Body of pancreas (tissue), 4 donors: ENCODE results near the gene RAB17. TPM values are rescaled to one million over a fixed set of nuclear protein-coding genes. Genes with fewer than 3 reads are reported as not detected.

Source experiments
- ATAC-seq: fragments of 150-250 bp; one replicate; pipeline ENCODE4 v1.9.1; 2016
- DNase-seq, 4 donors: peaks; one replicate each; pipeline ENCODE4 v3.0.0-alpha.2; 2019
- H3K27ac ChIP-seq, 4 donors: fragments of 200-600 bp; sonication (generic); 1 replicate in 3 of 4; 2 replicates in 1 of 4; pipeline versions ENCODE4 v1.5.1 to v1.6.1; 2016 to 2019; ENCODE audit warnings: mild to moderate bottlenecking in 1 of 4, mixed read lengths in 1 of 4, moderate library complexity in 1 of 4
- H3K27me3 ChIP-seq, 2 donors: fragments of 200-600 bp; sonication (generic); one replicate each; pipeline ENCODE4 v1.6.0; 2016; ENCODE audit warnings: mild to moderate bottlenecking in 1 of 2
- H3K36me3 ChIP-seq, 2 donors: fragments of 200-600 bp; sonication (generic); replicated peaks in 1 of 2; 2 replicates each; pipeline ENCODE4 v1.5.1; 2016; ENCODE audit warnings: low read depth in 2 of 2; ENCODE audit not compliant: insufficient read depth in 1 of 2
- H3K4me1 ChIP-seq: fragments of 200-600 bp; sonication (generic); one replicate; pipeline ENCODE4 v1.6.0; 2016
- H3K4me3 ChIP-seq, 2 donors: fragments of 200-600 bp; sonication (generic); 1 replicate in 1 of 2; 2 replicates in 1 of 2; pipeline ENCODE4 v1.5.1; 2016 to 2019
- H3K9me3 ChIP-seq, 3 donors: fragments of 200-600 bp; sonication (generic); 1 replicate in 2 of 3; 2 replicates in 1 of 3; pipeline ENCODE4 v1.5.1; 2016
- POLR2A ChIP-seq, 3 donors: fragments of 450-650 bp; IDR thresholded peaks; one replicate each; pipeline ENCODE4 v1.6.1; 2016; ENCODE audit warnings: antibody characterized with exemption in 3 of 3, mild to moderate bottlenecking in 2 of 3
- WGBS, 2 donors: methylation state at CpG; one replicate each; pipeline ENCODE4 v1.1.5; 2017; 5-methylcytosine and 5-hydroxymethylcytosine counted together
- intact Hi-C: fragments of 100-400 bp; cut with DNase I; formaldehyde crosslinking; loops from one replicate; pipeline ENCODE4 v1.15.1; 2023
- total RNA-seq, 2 donors: library from RNA; depleted of rRNA; stranded (reverse); fragments of >200 nt; gene quantifications; one replicate each; pipeline ENCODE4 v1.1.0, GENCODE V29; 2016
- TF ChIP-seq, protein P1 (sequence below), 7 experiments: fragments of 450-650 bp in 4 of 7; fragments of 200-600 bp in 3 of 7; sonication (generic) in 3 of 7; IDR thresholded peaks; one replicate each; pipeline ENCODE4 v1.5.1; 2016 to 2019; ENCODE audit warnings: antibody characterized with exemption in 7 of 7

The RAB17 gene
- total RNA-seq, 2 donors from 2014 or later: 35.3 to 38.9 TPM

DNA sequence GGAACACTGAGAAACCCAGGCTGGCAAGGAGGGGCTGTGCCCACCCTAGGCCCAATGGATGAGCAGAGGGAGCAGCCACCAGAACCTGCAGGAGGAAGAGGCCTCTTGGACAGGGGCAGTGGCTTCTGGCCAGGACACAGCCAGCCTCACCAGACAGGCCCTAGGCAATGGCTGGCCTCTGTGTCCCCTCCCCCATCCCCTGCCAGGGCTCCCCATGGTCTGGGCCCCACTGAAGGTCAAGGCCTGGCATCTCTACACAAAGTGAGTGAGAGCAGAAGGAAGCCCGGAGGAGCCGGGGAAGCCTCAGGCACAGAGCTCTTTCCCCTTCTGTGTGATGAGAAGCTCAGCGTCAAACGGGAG lies 17.8 kb downstream of the RAB17 start:
- no peaks in the 10 kb centered on the region for H3K9me3 ChIP-seq
- H3K4me3 ChIP-seq: no peak overlapping the region
- intact Hi-C loops: loop anchor here (5.0 kb wide), 1 partner anchor 100 kb away; no protein-coding TSS in a partner anchor
- no peaks in the 10 kb centered on the region for H3K36me3 ChIP-seq
- 51 to 70% methylated on average over 3 to 4 of the region's 4 CpGs for WGBS, 2 donors
- peaks cover 13% of the 10 kb centered on the region for H3K4me1 ChIP-seq
- TF ChIP-seq POLR2A (IDR thresholded peaks at IDR 0.05): no peak
- TF ChIP-seq, protein P1, sequence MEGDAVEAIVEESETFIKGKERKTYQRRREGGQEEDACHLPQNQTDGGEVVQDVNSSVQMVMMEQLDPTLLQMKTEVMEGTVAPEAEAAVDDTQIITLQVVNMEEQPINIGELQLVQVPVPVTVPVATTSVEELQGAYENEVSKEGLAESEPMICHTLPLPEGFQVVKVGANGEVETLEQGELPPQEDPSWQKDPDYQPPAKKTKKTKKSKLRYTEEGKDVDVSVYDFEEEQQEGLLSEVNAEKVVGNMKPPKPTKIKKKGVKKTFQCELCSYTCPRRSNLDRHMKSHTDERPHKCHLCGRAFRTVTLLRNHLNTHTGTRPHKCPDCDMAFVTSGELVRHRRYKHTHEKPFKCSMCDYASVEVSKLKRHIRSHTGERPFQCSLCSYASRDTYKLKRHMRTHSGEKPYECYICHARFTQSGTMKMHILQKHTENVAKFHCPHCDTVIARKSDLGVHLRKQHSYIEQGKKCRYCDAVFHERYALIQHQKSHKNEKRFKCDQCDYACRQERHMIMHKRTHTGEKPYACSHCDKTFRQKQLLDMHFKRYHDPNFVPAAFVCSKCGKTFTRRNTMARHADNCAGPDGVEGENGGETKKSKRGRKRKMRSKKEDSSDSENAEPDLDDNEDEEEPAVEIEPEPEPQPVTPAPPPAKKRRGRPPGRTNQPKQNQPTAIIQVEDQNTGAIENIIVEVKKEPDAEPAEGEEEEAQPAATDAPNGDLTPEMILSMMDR (IDR thresholded peaks at IDR 0.05): no peak
- ATAC-seq: no peak
- no peaks in the 10 kb centered on the region for H3K27me3 ChIP-seq
- DNase-seq: no peak
- no peak overlapping the region for H3K27ac ChIP-seq

DNA sequence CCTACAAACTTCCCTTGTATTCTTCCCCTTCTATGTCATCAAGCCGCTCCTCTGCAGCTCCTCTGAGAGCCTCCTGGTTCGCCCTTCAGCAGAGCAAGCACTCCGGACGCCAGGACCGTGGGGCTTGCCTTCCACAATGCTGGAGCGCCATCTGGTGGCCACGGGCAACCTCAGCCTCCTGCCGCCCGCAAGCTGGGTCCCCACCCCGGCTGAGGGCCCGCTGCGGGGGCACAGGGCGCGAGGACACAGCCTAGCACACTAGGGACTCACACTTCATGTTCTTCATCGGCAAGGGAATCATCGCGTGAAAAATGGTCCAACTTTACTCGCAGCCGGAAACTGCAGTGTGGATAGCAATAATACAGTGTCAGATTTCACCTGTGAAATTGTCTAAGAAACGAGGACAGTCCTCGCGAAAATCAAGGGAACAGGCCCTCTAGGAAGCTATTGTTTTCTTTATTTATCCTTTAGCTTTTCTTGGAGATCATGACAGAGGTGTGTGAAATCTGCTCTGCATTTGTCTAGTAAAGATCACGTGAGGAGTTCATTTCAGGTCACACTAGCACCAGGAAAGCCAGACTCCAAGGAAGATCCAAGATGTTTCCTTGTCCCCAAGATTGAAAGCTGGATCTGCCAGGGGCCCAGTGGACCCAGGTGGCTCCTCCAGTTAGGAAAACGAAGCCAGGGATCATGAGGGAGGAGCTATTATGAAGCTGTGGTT lies 18.4 kb downstream of the RAB17 start:
- no peak overlapping the region for H3K4me3 ChIP-seq
- ATAC-seq: peak; percentile 88
- intact Hi-C loops: loop anchor here (5.0 kb wide), 1 partner anchor 100 kb away; no protein-coding TSS in a partner anchor
- no peaks in the 10 kb centered on the region for H3K9me3 ChIP-seq
- peaks cover 13% of the 10 kb centered on the region for H3K4me1 ChIP-seq
- no peak overlapping the region for H3K27ac ChIP-seq
- H3K36me3 ChIP-seq: no peaks in the 10 kb centered on the region
- TF ChIP-seq POLR2A (IDR thresholded peaks at IDR 0.05): no peak
- TF ChIP-seq, protein P1 (IDR thresholded peaks at IDR 0.05): peak; percentile 93 to 98 (median 97)
- peak; percentile 88 to 93 (median 90) for DNase-seq
- WGBS, 2 donors: 7 to 12% methylated on average over 17 to 24 of the region's 24 CpGs
- no peaks in the 10 kb centered on the region for H3K27me3 ChIP-seq

DNA sequence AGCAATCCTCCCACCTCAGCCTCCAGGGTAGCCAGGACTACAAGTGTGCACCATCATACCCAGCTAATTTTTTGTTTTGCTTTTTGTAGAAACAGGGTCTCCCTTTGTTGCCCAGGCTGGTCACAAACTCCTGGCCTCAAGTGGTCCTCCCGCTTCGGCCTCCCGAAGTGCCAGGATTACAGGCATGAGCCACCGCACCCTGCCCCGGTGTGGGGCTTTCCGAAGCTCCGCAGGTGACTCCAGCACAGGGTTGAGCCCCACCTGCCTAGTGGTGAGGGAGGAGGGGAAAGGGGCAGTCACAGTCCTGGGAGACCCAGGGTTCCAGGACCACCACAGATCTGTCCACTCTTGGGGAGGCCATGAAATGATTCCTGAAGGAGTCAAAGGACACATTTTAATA lies 19.0 kb downstream of the RAB17 start:
- no peaks in the 10 kb centered on the region for H3K9me3 ChIP-seq
- ATAC-seq: no peak
- no peak overlapping the region for H3K4me3 ChIP-seq
- WGBS, 2 donors: 94 to 98% methylated on average over 7 of the region's 7 CpGs
- no peak overlapping the region for H3K27ac ChIP-seq
- TF ChIP-seq, protein P1 (IDR thresholded peaks at IDR 0.05): no peak
- no peak for TF ChIP-seq POLR2A (IDR thresholded peaks at IDR 0.05)
- DNase-seq: no peak
- H3K36me3 ChIP-seq: no peaks in the 10 kb centered on the region
- intact Hi-C loops: loop anchor here (5.0 kb wide), 1 partner anchor 99 kb away; no protein-coding TSS in a partner anchor
- H3K4me1 ChIP-seq: peaks cover 13% of the 10 kb centered on the region
- H3K27me3 ChIP-seq: no peaks in the 10 kb centered on the region

DNA sequence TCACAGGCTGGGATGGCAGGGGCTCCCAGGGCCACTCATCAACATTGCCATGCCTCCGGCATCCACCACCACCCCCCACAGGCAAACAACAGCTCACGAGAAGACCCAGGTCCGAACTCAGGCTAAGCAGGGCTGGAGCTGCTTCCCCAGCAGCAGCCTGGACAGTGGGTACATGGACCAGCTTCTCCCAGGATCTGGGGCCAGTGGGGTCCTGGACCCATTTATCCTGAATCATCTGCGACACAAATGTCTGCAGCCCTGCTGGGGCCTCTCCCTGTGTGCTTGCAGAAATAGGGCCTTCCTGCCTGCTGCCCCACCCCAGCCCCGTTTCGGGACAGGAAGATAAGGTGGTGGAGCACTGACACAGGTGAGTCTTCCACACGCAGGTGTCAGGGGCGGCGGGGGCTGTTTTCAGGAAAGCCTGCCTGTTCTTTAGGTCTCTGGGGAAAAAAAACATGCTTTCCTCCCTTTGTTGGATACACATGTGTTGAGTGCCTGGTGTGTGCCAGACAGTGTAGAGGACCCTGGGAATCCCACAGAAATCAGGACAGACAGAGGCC lies 19.7 kb downstream of the RAB17 start:
- Histone ChIP-seq H3K4me3 (no peak overlapping the region), H3K27ac (no peak overlapping the region), H3K27me3 (no peaks in the 10 kb centered on the region), H3K4me1 (peaks cover 13% of the 10 kb centered on the region), H3K36me3 (no peaks in the 10 kb centered on the region), H3K9me3 (no peaks in the 10 kb centered on the region)
- intact Hi-C loops: loop anchor here (5.0 kb wide), 1 partner anchor 99 kb away; no protein-coding TSS in a partner anchor
- TF ChIP-seq POLR2A (IDR thresholded peaks at IDR 0.05): no peak
- TF ChIP-seq, protein P1 (IDR thresholded peaks at IDR 0.05): no peak
- DNase-seq (no peak), ATAC-seq (no peak)
- 71 to 77% methylated on average over 3 to 9 of the region's 9 CpGs for WGBS, 2 donors
